ENCODE measurements around the gene GPR183. TPM values are rescaled to one million over a fixed set of nuclear protein-coding genes. Genes with fewer than 3 reads are reported as not detected.

GPR183 gene
- total and polyA plus RNA-seq, 10 of the 15 experiments (the other 5 are each of a cell fraction or from before 2014, with no cell fraction given) = 134 to 669 (median 225) TPM

DNA sequence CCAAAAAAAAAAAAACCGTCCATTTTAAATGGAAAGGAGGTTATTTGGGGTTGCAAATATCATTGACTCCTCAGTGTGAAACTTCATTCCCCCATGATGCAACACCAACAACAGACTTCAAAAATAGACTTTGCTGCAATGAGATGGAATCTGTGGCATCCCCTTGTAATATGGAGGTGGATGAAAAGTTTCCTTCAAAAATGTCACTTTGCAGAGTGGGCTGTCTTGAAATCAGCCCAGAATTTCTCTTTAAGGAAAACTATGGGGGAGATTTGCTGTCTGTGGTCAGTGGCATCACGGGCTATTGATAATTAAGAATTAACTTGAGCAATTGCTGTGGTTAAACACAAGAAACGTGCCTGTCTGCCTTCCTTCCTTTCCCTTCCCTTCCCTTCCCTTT is 50.5 kb downstream of the GPR183 start (continued):
- TF ChIP-seq, protein P1, sequence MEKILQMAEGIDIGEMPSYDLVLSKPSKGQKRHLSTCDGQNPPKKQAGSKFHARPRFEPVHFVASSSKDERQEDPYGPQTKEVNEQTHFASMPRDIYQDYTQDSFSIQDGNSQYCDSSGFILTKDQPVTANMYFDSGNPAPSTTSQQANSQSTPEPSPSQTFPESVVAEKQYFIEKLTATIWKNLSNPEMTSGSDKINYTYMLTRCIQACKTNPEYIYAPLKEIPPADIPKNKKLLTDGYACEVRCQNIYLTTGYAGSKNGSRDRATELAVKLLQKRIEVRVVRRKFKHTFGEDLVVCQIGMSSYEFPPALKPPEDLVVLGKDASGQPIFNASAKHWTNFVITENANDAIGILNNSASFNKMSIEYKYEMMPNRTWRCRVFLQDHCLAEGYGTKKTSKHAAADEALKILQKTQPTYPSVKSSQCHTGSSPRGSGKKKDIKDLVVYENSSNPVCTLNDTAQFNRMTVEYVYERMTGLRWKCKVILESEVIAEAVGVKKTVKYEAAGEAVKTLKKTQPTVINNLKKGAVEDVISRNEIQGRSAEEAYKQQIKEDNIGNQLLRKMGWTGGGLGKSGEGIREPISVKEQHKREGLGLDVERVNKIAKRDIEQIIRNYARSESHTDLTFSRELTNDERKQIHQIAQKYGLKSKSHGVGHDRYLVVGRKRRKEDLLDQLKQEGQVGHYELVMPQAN (conservative IDR thresholded peaks at IDR 0.05) = no peak
- TF ChIP-seq PAX8 (IDR thresholded peaks at IDR 0.05) = no peak
- no peak for TF ChIP-seq NR2C1 (IDR thresholded peaks at IDR 0.05)
- no peak for TF ChIP-seq KDM1A (IDR thresholded peaks at IDR 0.05; ENCODE audit: borderline replicate concordance)
- TF ChIP-seq ZBED1 (IDR thresholded peaks at IDR 0.05; ENCODE audit: borderline replicate concordance) = no peak
- peak; percentile 44; the same call in 1 of the 2 replicates for TF ChIP-seq RUNX3 (IDR thresholded peaks at IDR 0.05; ENCODE audit: low read length)
- no peak for TF ChIP-seq SRF (IDR thresholded peaks at IDR 0.05; ENCODE audit: low read depth in 2 of 2, low read length in 2 of 2)
- TF ChIP-seq CBFB (IDR thresholded peaks at IDR 0.05; ENCODE audit: low read depth) = no peak
- TF ChIP-seq MXI1 (IDR thresholded peaks at IDR 0.05; ENCODE audit: low read depth, low read length) = no peak
- TF ChIP-seq NR2C2 (IDR thresholded peaks at IDR 0.05; ENCODE audit: borderline replicate concordance, control insufficient read depth, insufficient read length, low read depth) = no peak
- TF ChIP-seq IKZF2 (IDR thresholded peaks at IDR 0.05) = peak in 1 of 2 experiments; percentile 27; a peak in 1 of 4 replicates
- no peak for TF ChIP-seq IRF4 (IDR thresholded peaks at IDR 0.05; ENCODE audit: low read depth, low read length)
- 0 out of 2 replicates have a peak, but pooled peaks have one; percentile 20 for TF ChIP-seq IKZF1 (conservative IDR thresholded peaks at IDR 0.05)
- TF ChIP-seq, protein P2, sequence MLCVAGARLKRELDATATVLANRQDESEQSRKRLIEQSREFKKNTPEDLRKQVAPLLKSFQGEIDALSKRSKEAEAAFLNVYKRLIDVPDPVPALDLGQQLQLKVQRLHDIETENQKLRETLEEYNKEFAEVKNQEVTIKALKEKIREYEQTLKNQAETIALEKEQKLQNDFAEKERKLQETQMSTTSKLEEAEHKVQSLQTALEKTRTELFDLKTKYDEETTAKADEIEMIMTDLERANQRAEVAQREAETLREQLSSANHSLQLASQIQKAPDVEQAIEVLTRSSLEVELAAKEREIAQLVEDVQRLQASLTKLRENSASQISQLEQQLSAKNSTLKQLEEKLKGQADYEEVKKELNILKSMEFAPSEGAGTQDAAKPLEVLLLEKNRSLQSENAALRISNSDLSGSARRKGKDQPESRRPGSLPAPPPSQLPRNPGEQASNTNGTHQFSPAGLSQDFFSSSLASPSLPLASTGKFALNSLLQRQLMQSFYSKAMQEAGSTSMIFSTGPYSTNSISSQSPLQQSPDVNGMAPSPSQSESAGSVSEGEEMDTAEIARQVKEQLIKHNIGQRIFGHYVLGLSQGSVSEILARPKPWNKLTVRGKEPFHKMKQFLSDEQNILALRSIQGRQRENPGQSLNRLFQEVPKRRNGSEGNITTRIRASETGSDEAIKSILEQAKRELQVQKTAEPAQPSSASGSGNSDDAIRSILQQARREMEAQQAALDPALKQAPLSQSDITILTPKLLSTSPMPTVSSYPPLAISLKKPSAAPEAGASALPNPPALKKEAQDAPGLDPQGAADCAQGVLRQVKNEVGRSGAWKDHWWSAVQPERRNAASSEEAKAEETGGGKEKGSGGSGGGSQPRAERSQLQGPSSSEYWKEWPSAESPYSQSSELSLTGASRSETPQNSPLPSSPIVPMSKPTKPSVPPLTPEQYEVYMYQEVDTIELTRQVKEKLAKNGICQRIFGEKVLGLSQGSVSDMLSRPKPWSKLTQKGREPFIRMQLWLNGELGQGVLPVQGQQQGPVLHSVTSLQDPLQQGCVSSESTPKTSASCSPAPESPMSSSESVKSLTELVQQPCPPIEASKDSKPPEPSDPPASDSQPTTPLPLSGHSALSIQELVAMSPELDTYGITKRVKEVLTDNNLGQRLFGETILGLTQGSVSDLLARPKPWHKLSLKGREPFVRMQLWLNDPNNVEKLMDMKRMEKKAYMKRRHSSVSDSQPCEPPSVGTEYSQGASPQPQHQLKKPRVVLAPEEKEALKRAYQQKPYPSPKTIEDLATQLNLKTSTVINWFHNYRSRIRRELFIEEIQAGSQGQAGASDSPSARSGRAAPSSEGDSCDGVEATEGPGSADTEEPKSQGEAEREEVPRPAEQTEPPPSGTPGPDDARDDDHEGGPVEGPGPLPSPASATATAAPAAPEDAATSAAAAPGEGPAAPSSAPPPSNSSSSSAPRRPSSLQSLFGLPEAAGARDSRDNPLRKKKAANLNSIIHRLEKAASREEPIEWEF (IDR thresholded peaks at IDR 0.05; ENCODE audit: insufficient replicate concordance, low read depth, low read length) = no peak
- no peak for TF ChIP-seq SUPT20H (IDR thresholded peaks at IDR 0.05; ENCODE audit: borderline replicate concordance, control insufficient read depth, low read depth, low read length)
- TF ChIP-seq MEF2B (IDR thresholded peaks at IDR 0.05; ENCODE audit: partially characterized antibody, poor library complexity, severe bottlenecking) = peak; percentile 13
- no peak for TF ChIP-seq SIN3A (IDR thresholded peaks at IDR 0.05; ENCODE audit: low read depth, low read length)
- no peak for TF ChIP-seq ESRRA (IDR thresholded peaks at IDR 0.05; ENCODE audit: low read length)

Data from GM12878 (cell line).